Inferior parietal cortex (tissue), 1 donor: Measurements from ENCODE around the gene FGFR4.

Source experiments
- DNase-seq: peaks from one replicate; pipeline ENCODE4 v3.0.0-alpha.2; 2016; ENCODE audit errors: extremely low spot score

The FGFR4 gene

DNA sequence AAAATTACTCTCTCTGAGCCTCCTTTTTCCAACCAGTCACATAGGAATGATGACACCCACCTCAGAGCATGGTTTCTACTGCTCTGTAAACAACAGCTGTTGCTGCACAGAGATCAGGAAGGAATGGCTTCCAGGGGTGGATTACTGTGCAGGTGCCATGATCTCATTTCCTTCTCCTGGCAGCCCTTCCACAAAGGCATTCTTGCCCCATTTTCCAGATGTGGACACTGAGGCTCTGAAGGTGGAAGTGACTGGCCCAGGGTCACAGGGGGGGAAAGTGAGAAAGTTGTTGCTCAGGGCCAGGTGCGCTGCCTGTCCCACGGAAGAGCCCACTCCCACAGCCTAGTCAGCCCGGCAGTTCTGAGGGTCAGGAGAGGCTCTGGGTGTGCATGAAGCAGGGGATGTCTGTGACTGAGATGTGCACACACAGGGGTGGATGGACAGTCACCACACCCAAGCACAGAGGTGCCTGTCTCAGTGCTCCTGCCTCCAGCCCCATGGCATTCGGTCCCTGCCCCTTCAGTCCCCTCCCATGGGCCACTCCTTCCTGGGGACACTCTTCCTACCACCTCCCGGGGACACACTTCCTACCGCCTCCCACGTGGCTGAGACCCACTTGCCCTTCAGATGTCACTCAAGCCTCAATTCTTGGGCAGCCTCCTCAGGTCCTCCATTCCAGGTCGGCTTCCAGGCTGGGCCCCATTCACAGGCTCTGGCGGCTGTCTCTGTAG, 17.0 kb downstream of the FGFR4 start:
- no peak for DNase-seq

DNA sequence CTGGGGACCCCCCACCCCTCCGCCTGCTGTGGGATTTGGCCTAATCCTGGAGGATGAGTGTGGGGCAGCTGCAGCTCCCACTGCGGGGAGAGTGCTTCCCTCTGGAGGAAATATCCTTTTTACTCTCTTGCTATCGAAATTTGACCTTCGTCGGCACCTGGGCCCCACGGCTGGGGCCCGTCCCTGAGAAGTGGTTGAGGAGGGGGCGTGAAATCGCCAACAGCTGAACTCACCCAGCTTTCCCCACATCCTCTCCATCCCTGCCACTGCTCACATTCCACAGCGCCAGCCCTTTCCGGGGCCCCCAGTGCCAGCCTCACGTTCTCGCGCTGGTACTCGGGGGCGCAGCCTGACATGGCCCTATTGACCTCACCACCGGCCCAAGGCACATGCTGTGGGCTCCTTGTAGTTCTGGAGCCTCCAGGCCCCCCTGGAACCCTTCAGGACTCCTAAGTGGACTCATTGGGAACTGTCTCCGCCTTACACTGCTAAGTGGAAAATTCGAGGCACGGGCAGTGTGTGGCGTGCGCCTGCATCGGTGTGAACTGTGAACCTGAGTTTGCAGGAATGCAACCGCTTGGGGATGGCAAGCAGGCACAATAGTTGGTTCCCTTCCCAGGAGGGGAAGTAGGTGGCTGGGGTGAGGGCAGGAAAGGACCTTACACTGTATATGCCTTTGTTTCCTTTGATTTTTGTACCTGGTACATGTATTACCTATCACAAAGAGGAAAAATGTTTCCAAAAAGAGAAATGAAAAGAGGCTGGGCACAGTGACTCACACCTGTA, 19.2 kb downstream of the FGFR4 start:
- DNase-seq = no peak

DNA sequence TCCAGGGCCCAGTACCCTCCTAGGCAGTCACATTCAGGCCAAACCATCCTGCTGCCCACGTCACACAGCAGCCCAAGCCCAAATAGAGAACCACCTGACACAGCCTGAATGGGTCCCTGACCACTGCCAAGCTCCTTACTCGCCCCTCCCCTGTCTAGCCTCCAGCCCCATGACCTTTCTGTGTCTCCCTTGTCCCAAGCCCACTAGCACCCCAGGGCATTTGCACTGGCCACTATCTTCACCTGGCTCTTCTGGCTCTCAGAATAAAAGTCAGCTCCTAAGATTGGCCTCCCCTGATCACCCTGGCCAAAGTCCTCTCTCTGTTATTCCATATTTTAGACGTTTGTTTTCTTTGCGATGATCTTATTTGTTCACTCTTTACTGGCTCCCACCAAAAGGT, 20.4 kb downstream of the FGFR4 start:
- no peak for DNase-seq

DNA sequence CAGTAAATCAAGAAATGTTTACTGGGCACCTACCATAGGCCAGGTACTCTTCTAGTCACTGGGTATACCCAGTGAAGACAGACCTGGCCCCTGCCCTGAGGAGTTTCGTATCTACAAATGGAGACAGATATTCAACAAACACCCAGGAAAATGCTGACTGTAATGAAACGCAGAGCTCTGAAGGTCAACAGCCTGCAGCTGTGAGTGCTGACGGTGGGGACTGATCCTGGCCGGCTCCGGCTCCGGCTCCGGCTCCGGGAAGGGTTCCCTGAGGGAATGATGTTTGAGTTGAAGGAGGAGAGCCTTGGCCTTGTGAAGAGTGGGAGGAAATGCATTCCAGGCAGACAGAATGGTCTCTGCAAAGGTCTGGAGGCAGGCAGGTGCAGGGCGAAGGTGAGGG, 23.1 kb downstream of the FGFR4 start:
- DNase-seq = no peak

DNA sequence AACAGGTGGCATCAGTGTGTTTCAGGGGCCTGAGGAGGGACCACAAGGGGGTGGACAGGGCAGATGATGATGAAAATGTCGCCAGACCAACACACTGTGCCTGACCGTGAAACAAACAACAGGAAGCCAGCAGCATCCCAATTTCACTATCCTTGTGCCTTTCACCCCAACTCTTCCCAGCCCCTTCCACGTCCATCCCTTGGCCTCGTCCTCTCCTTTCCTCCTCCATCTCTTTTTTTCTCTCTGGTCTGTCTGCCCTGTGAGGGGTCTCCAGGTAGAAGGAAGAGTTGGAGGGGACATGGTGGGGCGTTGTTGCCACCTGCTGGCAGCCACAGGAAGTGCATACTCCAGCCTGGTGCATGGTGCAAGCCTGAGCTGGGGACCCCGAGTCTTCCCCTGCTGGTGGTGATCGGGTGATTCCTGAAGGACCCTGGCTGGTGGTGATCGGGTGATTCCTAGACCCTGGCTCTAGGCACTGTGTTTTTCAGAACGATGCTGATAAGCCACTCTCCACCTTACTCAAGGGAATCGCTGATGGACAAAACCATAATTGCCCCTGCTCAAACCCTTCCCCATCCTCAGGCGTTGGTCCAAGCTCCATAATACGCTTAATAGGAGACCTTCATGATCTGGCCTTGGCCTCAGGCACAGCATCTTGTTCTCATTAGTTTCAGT, 25.1 kb downstream of the FGFR4 start:
- DNase-seq = peak; percentile 67

DNA sequence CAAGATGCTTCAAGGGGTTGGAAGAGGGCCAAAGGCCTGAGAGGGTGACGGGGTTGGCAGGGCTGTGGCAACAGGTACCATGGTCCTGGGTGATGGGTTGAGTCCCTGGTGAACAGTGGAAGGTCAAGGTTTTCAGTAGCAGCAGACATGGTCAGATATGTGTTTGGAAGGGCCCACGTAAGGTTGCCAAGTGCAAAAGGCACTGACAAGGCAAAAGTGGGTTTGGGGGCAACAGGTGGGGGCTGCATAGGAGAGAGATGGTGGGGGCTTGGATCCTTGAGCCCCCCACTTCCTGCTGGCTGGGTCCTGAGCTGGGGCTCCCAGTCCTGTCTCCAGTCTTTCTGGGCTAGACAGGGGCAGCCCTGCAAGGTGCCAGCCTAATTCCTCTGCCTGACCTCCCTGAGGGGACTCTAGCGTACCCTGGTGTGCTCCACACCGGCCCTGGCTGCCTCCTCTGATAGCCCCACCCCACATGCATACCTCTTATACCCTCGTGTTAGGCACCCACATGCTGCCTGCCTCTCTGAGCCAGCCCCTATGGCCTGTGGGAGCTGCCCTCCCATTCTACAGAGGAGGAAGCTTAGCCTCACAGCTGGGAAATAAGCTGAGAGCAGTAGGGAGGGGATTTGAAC, 26.0 kb downstream of the FGFR4 start:
- no peak for DNase-seq

DNA sequence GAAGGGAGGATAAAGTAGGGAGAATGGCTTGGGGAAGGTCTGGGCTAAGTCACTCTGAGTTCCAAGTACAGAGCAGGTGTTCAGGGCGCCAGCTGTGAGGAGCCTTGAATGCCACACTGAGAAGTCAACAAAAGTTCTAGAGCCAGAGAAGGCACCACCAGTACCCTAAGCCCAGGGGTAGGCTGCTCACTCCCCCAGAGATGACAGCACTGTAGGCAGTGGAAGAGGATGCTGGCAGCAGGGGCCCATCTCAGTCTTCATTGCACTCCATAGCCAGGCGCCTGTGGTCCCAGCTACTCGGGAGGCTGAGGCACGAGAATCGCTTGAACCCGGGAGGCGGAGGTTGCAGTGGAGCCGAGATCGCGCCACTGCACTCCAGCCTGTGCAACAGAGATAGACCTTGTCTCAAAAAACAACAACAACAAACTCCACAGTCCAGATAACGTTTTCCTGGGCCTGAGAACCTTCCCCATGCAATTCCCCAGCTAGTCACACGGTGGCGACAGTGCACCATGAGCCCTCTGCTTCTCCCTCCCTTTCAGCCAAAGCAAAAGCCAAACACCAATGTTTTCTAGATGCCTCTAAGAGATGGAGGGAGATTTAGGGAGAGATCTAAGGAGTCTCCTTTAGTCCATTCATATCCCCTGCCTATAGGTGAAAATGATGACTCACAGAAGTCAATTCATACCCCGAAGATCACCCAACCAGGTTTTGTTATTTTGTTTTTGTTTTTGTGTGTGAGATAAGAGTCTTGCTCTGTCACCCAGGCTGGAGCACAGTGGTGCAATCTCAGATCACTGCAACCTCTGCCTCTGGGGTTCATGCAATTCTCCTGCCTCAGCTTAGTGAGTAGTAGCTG, 27.1 kb downstream of the FGFR4 start:
- DNase-seq = peak; percentile 88

DNA sequence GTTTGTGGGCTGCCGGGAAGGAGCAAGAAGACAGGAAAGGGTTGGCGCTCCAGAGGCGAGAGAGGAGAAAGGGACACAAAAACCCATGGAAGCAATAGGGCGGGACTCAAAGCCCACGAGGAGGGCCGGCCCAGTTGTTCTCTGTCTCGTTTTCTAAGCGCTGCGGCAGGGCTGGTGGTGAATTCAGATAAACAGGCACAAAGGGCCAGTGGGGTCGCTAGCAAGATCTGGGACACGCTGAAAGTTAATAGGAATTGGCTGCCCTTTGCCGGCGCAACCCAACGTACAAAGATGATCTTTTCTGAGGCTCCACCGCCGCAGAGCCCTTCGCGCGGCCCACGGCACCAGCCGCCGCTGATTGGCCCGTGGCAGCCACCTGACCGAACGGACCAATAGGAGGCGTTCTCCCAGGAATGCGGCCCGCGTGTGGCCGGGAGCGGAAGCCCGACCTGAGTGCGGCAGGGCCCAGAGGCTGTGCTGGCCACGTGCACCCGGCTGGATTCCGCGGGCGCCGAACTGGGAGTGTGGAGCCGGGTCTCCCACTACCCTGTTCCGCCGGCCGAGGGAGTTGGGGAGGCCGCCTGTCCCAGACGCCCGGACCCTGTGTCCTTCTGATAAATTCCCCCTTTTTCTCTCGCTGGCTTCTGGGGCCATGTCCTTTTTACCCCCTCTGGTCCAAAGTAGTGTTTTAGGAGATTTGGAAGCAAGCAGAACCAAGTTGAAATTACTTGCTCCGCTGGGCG, 30.1 kb downstream of the FGFR4 start:
- peak; percentile 88 for DNase-seq

DNA sequence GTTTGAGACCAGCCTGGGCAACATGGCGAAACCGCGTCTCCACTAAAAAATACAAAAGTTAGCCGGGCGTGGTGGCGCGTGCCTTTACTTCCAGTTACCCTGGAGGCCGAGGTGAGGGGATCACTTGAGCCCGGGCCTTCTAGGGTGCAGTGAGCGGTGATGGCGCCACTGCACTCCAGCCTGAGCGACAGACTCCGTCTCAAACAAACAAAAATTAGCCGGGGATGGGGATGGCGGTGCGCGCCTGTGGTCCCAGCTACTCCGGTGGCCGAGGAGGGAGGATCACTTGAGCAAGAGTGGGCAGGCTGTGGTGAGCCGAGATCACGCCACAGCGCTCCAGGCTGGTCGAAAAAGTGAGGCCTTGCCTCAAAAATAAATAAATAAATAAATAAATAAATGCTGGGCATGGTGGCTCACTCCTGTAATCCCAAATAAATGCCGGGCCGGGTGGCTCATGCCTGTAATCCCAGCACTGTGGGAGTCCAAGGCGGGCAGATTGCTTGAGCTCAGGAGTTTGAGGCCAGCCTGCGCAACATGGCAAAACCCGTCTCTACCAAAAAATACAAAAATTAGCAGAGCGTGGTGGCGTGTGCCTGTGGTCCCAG, 30.8 kb downstream of the FGFR4 start:
- no peak for DNase-seq

DNA sequence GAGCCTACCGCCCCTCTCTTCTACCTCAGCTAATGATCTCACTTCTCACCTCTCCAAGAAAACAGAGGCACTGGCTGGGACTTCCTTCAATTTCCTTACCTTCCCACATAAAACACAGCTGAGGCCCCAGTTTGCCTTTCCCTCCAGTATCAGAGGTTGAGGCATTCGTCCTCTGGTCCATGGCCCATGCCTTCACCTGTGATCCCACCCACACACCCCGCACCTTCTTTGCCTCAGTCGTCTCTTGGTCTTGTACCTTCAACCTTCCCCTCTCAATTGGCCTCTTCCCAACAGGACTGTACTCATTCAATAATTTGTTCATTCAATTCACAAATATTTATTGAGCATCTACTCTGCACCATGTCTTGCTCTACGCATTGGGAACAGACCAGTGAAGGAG, 35.9 kb downstream of the FGFR4 start:
- DNase-seq = no peak

DNA sequence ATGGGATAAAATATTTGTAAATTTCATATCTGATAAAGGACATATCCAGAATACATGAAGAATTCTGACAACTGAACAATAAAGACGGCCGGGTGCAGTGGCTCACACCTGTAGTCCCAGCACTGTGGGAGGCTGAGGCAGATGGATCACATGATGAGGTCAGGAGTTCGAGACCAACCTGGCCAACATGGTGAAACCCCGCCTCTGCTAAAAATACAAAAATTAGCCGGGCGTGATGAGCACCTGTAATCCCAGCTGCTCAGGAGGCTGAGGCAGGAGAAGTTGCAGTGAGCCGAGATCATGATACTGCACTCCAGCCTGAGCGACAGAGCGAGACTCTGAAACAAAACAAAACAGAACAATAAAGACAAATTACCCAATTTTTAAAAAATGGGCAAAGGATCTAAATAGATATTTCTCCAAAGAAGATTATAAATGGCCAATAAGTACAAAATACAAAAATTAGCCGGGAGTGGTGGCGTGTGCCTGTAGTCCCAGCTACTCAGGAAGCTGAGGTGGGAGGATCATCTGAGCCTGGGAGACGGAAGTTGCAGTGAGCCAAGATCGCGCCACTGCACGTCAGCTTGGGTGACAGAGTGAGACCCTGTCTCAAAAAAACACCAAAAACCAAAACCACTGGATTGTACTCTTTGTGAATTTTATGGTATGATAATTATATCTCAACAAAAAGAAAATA, 37.2 kb downstream of the FGFR4 start:
- no peak for DNase-seq

DNA sequence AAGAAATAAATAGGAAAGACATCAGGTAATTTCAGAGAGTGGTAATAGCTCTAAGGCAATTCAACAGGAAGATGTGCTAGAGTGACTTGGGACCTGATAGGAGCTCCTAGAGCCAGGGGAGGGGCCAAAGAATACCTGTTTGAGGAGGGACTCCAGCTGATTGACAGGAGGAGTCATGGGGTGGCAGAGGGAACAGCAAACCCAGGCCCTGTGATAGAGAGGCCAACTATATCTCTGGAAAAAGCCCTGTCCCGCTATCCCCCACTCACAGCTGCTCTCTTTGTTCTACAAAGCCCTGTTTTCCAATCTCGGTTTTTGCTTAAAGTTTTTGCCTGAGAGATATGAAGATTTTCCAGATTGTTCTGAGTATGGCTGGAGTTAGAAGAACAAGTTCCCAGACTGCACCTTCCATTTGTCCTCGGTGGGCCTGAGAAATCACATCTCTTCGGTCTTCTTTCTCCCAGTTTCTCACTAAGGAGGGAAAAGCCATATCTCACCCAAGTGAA, 37.8 kb downstream of the FGFR4 start:
- no peak for DNase-seq

DNA sequence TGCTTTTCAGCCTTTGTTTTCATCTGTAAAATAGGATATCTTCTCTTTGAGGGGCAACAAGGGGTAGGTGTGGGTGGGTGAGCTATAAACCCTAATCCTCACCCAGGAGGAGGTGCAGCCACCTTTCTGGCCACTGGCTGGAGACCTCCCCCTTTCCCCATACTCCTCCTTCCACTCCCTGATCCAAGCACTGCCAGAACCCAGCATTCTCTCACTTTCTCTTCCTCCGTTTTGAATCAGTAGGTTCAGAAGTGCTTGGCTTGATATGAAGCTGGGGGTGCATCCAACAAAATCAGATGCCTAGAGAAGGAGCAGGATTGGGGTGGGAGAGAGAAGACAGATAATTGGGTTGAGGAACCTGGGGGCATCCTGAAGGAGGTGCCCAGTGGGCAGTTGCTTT, 40.1 kb downstream of the FGFR4 start:
- no peak for DNase-seq

DNA sequence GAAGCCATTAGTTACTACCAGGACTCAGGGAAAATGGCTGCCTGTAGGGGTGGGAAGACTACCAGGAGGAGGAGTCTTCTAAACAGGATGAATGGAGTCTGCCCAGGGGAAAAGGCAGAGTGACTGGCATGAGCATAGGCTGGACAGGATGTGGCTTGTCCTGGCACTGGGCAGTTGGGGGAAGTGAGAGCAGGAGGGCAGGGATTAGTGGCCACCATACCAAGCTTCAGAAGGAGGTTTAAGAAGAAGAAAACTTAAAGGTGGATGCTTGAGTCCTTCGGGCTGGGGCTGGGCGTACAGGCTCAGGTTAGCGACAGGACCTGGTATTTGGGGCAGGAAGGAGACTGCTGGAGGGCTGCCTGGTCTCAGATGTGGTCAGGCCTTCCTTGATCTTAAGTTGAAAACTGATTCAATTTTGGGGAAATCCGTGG, 41.9 kb downstream of the FGFR4 start:
- no peak for DNase-seq

DNA sequence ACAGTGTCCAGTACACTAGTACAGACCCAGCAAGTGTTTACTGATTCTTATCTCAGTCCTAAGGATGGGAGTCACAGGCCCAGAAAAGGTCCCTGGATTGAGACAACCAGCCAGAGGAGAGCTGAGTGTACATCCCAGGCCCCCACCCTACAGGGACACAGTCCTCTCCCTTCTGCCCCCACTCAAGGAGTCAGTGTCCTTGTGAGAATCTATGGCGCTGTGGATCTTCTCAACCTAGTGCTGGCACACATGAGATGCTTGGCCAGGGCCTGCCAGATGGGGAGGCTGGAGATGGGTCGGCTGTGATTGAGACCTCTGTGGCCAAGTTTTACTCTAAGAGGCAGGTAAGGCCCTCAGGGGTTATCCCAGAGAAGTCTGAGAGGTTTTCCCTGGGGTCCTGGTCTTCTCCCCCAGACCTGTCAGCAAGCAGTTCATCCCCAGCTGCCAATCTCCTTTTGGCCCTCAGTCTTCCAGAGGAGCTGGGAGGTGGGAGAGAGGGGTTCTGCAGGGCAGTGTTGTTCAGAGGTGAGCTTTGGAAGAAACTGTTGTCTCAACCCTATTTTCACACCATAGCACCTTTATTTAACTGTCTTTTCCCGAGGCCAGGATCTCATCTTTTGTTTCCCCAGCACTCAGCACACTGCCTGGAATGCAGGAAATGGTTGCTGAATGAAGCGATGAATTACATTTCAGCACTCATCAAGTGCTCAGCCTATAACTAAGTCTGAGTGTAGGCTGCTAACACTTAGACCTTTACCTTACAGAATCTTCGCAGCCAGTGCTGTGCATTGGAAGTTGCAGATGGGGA, 43.7 kb downstream of the FGFR4 start:
- no peak for DNase-seq

DNA sequence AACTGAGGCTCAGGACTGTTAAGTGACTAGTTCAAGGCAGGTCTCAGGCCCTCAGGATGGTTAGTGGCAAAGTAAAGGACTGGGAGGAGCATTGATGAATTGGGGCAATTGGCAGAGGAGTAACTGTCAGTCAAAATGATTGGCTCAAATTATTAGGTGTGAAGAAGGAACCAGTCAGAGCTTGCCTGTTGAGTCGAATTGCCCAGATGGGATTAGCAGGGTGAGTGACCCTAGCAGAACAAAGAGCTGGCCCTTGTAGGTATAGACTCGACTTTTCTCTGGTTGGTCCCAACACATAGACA, 44.3 kb downstream of the FGFR4 start:
- no peak for DNase-seq

DNA sequence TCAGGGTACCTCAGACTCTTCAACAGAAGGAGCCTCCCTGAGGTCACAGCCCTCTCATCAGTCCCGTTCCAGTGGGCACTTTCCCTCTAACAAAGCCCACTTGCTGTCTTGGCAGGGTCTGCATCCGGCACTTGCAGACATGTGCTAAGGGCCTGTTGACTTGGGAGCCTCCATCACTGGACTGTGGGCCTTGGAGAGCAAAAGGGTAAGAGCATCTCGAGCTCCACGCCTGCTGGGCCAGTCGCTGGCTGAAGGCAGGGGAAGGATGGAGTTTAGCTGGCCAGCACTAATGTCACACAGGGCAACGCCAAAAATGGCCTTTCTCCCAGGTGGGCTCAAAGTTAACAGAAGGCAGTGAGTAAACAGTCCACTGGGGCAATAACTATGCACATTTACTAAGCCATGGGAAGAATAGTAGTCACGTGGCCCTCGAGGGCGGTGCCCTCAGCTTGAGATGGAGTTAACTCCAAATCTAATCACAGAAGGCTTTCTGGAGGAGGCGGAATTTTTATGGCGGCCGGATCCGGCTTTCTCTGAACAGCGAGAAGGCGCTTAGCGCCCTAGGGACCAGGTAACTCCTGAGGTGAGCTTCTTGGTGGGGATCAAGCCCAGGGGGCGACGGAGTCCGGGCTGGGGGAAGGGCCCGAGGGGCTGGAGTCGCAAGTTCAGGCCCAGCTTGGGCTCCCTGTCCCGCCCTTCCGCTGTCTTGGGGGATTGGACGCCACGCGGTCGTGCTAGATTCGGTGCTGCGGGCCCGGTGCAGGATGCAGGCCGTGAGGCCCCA, 44.8 kb downstream of the FGFR4 start:
- no peak for DNase-seq
